Hematopoietic multipotent progenitor cell treated with erythropoietin and hydrocortisone succinate and interleukin-3 and kit ligand, for 8 days (in vitro differentiated cells): ENCODE data around the gene THSD4.
"Not testable (repeated sequence)": the region's sequence is repeated elsewhere in the genome, so short reads cannot be mapped to it uniquely, and the experiment has no call there.

Experiments used
- DNase-seq: peaks from one replicate; pipeline ENCODE4 v3.0.0-alpha.2; 2015

THSD4 gene

GRCh38 chr15:71153823-71154524 is 38.7 kb downstream of the THSD4 start:
- DNase-seq: no peak

- DNase-seq: no peak
These were observed 39.4 kb downstream of the THSD4 start for GRCh38 chr15:71154607-71155200.

GRCh38 chr15:71155534-71155933 is 40.3 kb downstream of the THSD4 start:
- DNase-seq: no peak

- DNase-seq: no peak
These were observed 45.7 kb downstream of the THSD4 start for GRCh38 chr15:71160976-71161375.

- DNase-seq: no peak
These were observed 47.0 kb downstream of the THSD4 start for GRCh38 chr15:71162309-71162708.

- DNase-seq: not testable (repeated sequence)
These were observed 49.3 kb downstream of the THSD4 start for GRCh38 chr15:71164606-71165005.

GRCh38 chr15:71167445-71168165 is 52.3 kb downstream of the THSD4 start:
- DNase-seq: no peak

GRCh38 chr15:71168166-71168834 is 53.0 kb downstream of the THSD4 start:
- no peak for DNase-seq

GRCh38 chr15:71170163-71170562 is 54.9 kb downstream of the THSD4 start:
- DNase-seq: no peak

- DNase-seq: no peak
These were observed 55.9 kb downstream of the THSD4 start for GRCh38 chr15:71171195-71171594.

- not testable (repeated sequence) for DNase-seq
These were observed 59.1 kb downstream of the THSD4 start for GRCh38 chr15:71174360-71174759.

- no peak for DNase-seq
These were observed 65.9 kb downstream of the THSD4 start for GRCh38 chr15:71180986-71181853.

- DNase-seq: no peak
These were observed 67.3 kb downstream of the THSD4 start for GRCh38 chr15:71182522-71182921.

GRCh38 chr15:71183063-71183462 is 67.8 kb downstream of the THSD4 start:
- DNase-seq: no peak

- no peak for DNase-seq
These were observed 70.4 kb downstream of the THSD4 start for GRCh38 chr15:71185706-71186105.

- DNase-seq: no peak
These were observed 71.0 kb downstream of the THSD4 start for GRCh38 chr15:71186267-71186666.

GRCh38 chr15:71187078-71187477 is 71.8 kb downstream of the THSD4 start:
- no peak for DNase-seq

GRCh38 chr15:71187526-71187925 is 72.3 kb downstream of the THSD4 start:
- no peak for DNase-seq

GRCh38 chr15:71189718-71190117 is 74.4 kb downstream of the THSD4 start:
- no peak for DNase-seq

GRCh38 chr15:71191296-71191695 is 76.0 kb downstream of the THSD4 start:
- no peak for DNase-seq

GRCh38 chr15:71192816-71193215 is 77.5 kb downstream of the THSD4 start:
- DNase-seq: no peak

- no peak for DNase-seq
These were observed 79.0 kb downstream of the THSD4 start for GRCh38 chr15:71194286-71194685.

- no peak for DNase-seq
These were observed 80.0 kb downstream of the THSD4 start for GRCh38 chr15:71195242-71195641.
